ENCODE measurements around the gene ATF7IP2.
"Not testable (repeated sequence)": the region's sequence is repeated elsewhere in the genome, so short reads cannot be mapped to it uniquely, and the experiment has no call there.

ATF7IP2 gene

DNA sequence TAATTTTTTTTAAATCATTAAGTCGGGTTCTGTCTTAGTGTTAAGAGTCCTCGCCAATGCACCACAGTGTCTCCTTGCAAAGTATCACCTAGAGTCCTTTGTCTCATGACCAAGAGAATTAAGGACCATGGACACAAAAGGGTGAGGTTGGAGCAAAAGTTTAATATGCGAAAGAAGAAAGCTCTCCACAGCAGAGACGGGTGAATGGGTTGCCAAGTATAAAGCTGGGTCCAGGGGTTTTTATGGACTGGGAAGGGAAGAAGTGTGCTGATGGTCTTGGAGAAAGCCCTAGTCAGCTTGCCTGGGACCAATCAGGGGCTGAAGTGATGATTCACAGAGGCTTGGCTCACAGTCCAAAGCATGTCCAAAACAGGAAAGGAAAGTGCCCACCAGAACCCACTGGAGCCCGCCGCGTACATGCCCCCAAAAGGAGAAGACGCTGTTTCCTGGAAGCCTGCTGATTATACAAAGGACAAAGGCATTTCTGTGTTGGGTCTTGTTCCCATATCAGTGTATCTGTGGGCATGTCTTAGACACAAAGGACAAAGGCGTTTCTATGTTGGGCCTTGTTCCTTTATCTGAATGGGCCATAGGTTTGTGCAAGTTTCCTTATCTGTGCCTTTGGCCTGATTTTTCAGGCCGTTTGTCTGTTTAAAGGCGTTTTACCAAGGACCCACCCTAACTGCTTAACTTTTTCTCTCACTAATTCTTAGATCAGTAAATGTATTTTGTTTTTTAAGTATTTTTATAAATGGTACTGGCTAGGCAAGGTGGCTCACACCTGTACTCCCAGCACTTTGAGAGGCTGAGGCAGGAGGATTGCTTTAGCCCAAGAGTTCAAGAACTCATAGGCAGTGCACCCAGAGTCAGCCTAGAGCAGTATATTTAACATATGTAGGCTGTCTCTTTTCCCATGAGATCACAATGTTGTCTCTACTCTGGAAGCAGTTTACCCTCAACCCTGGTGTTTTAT is 28.7 kb upstream of the ATF7IP2 start:
- Histone ChIP-seq H3K4me1 (ENCODE audit: control insufficient read depth, insufficient read depth, low read length) (no peaks in the 10 kb centered on the region), H3K4me3 (ENCODE audit: low read length in 2 of 2) (no peak overlapping the region), H3K9ac (ENCODE audit: low read length in 2 of 2) (no peak overlapping the region), H3K27ac (ENCODE audit: low read length) (no peak overlapping the region), H3K9me3 (ENCODE audit: control insufficient read depth in 2 of 2, low read length in 2 of 2) (no peaks in the 10 kb centered on the region), H3K36me3 (ENCODE audit: control insufficient read depth in 2 of 2, insufficient read depth in 2 of 2, low read length in 2 of 2) (no peaks in the 10 kb centered on the region), H3K27me3 (ENCODE audit: control insufficient read depth in 1 of 2, insufficient read depth in 2 of 2, low read length in 2 of 2) (no peaks in the 10 kb centered on the region)

DNA sequence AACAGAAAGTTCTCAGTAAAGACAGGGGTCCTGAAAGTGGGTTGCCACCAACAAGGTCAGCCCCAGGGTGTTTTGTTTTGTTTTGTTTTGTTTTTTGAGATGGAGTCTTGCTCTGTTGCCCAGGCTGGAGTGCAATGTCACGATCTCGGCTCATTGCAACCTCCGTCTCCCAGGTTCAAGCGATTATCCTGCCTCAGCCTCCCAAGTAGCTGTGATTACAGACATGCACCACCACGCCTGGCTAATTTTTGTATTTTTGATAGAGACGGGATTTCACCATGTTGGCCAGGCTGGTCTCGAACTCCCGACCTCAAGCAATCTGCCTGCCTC is 24.1 kb upstream of the ATF7IP2 start:
- not testable (repeated sequence) for H3K4me3 ChIP-seq (ENCODE audit: low read length in 2 of 2); H3K4me1 ChIP-seq (ENCODE audit: control insufficient read depth, insufficient read depth, low read length); H3K36me3 ChIP-seq (ENCODE audit: control insufficient read depth in 2 of 2, insufficient read depth in 2 of 2, low read length in 2 of 2); H3K27me3 ChIP-seq (ENCODE audit: control insufficient read depth in 1 of 2, insufficient read depth in 2 of 2, low read length in 2 of 2); H3K9me3 ChIP-seq (ENCODE audit: control insufficient read depth in 2 of 2, low read length in 2 of 2); H3K9ac ChIP-seq (ENCODE audit: low read length in 2 of 2); H3K27ac ChIP-seq (ENCODE audit: low read length)

DNA sequence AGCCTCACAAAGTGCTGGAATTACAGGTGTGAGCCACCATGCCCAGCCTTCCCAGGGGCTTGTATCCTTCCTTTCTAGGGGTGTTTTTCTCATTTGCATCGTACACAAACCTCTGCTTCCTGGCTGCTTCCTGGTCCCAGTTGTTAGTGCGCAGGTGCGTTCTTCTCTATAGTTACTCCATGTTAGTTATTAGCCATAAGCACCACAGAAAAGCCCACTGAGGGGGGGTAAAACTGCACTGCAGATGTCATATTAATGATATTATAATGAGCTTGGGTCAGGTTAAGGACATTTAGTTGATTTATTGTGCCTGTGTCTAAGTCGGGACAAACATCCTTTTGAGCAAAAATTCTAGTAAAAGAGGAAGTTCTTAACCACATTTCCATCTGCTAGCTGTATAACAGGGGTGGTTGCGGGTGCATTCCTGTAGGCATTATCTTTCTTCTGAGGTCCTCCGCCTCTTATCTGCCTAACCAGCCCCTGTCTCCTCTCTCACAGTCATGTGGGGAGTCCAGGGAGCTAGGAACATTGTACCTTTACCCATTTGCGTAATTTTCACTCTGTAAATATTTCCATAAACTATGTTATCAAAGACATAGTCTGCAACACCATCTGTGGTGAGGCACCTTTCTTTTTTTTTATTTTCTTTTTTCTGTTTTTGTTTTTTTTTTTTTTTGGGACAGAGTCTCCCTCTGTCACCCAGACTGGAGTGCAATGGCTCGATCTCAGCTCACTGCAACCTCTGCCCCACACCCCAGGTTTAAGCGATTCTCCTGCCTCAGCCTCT is 23.6 kb upstream of the ATF7IP2 start:
- H3K4me1 ChIP-seq (ENCODE audit: control insufficient read depth, insufficient read depth, low read length), result no peaks in the 10 kb centered on the region
- no peak overlapping the region for H3K9ac ChIP-seq (ENCODE audit: low read length in 2 of 2)
- H3K9me3 ChIP-seq (ENCODE audit: control insufficient read depth in 2 of 2, low read length in 2 of 2), result no peaks in the 10 kb centered on the region
- H3K4me3 ChIP-seq (ENCODE audit: low read length in 2 of 2), result no peak overlapping the region
- no peaks in the 10 kb centered on the region for H3K27me3 ChIP-seq (ENCODE audit: control insufficient read depth in 1 of 2, insufficient read depth in 2 of 2, low read length in 2 of 2)
- no peak overlapping the region for H3K27ac ChIP-seq (ENCODE audit: low read length)
- H3K36me3 ChIP-seq (ENCODE audit: control insufficient read depth in 2 of 2, insufficient read depth in 2 of 2, low read length in 2 of 2), result no peaks in the 10 kb centered on the region

DNA sequence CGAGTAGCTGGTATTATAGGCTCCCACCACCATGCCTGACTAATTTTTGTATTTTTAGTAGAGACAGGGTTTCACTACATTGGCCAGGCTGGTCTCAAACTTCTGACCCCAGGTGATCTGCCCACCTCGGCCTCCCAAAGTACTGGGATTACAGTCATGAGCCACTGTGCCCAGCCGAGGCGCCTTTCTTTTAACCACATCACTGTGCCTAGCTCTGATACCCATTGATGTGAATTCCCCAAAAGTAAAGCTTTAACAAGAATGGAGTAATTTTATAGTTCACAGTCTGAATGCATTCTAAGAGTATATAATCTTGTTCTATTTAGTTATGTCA is 23.0 kb upstream of the ATF7IP2 start:
- not testable (repeated sequence) for H3K36me3 ChIP-seq (ENCODE audit: control insufficient read depth in 2 of 2, insufficient read depth in 2 of 2, low read length in 2 of 2); H3K4me1 ChIP-seq (ENCODE audit: control insufficient read depth, insufficient read depth, low read length); H3K4me3 ChIP-seq (ENCODE audit: low read length in 2 of 2); H3K9ac ChIP-seq (ENCODE audit: low read length in 2 of 2); H3K27ac ChIP-seq (ENCODE audit: low read length); H3K27me3 ChIP-seq (ENCODE audit: control insufficient read depth in 1 of 2, insufficient read depth in 2 of 2, low read length in 2 of 2); H3K9me3 ChIP-seq (ENCODE audit: control insufficient read depth in 2 of 2, low read length in 2 of 2)

DNA sequence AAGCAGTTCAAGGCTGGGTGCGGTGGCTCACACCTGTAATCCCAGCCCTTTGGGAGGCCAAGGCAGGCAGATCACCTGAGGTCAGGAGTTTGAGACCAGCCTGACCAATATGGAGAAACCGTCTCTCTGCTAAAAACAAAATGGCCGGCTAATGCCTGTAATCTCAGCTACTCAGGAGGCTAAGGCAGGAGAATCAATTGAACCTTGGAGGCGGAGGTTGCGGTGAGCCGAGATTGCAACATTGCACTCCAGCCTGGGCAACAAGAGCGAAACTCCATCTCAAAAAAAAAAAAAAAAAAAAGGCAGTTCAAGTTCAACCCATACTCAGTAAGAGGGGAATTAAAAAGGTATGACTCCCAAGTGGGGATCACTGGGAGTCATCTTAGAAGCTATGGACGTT is 19.2 kb upstream of the ATF7IP2 start:
- H3K36me3 ChIP-seq (ENCODE audit: control insufficient read depth in 2 of 2, insufficient read depth in 2 of 2, low read length in 2 of 2); H3K9me3 ChIP-seq (ENCODE audit: control insufficient read depth in 2 of 2, low read length in 2 of 2); H3K9ac ChIP-seq (ENCODE audit: low read length in 2 of 2); H3K4me3 ChIP-seq (ENCODE audit: low read length in 2 of 2); H3K27me3 ChIP-seq (ENCODE audit: control insufficient read depth in 1 of 2, insufficient read depth in 2 of 2, low read length in 2 of 2); H3K27ac ChIP-seq (ENCODE audit: low read length); H3K4me1 ChIP-seq (ENCODE audit: control insufficient read depth, insufficient read depth, low read length): not testable (repeated sequence)

DNA sequence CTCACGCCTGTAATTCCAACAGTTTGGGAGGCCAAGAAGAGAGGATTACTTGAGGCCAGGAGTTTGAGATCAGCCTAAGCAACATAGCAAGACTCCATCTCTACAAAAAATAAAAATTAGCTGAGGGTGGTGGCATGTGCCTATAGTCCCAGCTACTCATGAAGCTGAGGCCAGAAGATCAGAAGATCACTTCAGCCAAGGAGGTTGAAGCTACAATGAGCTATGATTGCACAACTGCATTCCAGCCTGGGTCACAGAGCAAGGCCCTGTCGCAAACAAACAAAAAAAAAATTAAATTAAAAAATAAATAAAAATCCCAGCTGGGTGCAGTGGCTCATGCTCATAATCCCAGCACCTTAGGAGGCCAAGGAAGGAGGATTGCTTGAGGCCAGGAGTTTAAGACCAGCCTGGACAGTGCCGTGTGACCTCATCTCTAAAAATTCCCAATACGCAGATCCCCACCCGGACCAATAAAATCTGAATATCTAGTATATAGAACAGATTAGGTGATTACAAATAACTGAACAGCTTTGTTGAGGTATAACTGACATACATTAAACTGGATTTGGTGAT is 18.2 kb upstream of the ATF7IP2 start:
- Histone ChIP-seq H3K9me3 (ENCODE audit: control insufficient read depth in 2 of 2, low read length in 2 of 2) (no peaks in the 10 kb centered on the region), H3K4me3 (ENCODE audit: low read length in 2 of 2) (no peak overlapping the region), H3K4me1 (ENCODE audit: control insufficient read depth, insufficient read depth, low read length) (no peaks in the 10 kb centered on the region), H3K27ac (ENCODE audit: low read length) (no peak overlapping the region), H3K27me3 (ENCODE audit: control insufficient read depth in 1 of 2, insufficient read depth in 2 of 2, low read length in 2 of 2) (no peaks in the 10 kb centered on the region), H3K9ac (ENCODE audit: low read length in 2 of 2) (no peak overlapping the region), H3K36me3 (ENCODE audit: control insufficient read depth in 2 of 2, insufficient read depth in 2 of 2, low read length in 2 of 2) (no peaks in the 10 kb centered on the region)

DNA sequence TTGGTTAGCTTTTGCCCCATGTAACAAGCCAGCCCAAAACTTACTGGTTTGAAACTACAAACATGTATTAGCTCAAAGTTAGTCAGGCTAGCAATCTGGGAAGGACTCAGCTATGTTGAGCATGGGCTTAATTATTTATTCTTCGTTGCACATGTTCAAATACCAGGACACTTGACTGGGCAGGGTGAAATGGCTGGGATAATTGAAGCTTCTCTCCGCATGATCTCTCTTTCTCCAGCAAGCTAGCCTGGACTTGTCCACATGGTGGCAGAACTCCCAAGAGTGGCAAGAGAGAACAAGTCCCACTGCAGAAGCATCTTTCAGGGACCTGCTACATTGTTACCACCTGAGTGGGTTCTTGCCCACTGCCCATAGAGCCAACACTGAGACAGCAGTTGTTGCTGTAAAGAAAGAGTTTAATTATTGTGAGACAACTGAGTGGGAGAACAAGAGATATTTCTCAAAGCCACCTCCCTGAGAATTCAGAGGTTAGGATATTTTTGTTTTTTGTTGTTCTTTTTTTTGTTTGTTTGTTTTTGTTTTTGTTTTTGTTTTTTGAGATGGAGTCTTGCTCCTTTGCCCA is 16.8 kb upstream of the ATF7IP2 start:
- Histone ChIP-seq H3K27me3 (ENCODE audit: control insufficient read depth in 1 of 2, insufficient read depth in 2 of 2, low read length in 2 of 2) (no peaks in the 10 kb centered on the region), H3K36me3 (ENCODE audit: control insufficient read depth in 2 of 2, insufficient read depth in 2 of 2, low read length in 2 of 2) (no peaks in the 10 kb centered on the region), H3K9ac (ENCODE audit: low read length in 2 of 2) (no peak overlapping the region), H3K27ac (ENCODE audit: low read length) (no peak overlapping the region), H3K9me3 (ENCODE audit: control insufficient read depth in 2 of 2, low read length in 2 of 2) (peaks cover 0 to 3% of the 10 kb centered on the region in 2 donors), H3K4me1 (ENCODE audit: control insufficient read depth, insufficient read depth, low read length) (no peaks in the 10 kb centered on the region), H3K4me3 (ENCODE audit: low read length in 2 of 2) (no peak overlapping the region)

DNA sequence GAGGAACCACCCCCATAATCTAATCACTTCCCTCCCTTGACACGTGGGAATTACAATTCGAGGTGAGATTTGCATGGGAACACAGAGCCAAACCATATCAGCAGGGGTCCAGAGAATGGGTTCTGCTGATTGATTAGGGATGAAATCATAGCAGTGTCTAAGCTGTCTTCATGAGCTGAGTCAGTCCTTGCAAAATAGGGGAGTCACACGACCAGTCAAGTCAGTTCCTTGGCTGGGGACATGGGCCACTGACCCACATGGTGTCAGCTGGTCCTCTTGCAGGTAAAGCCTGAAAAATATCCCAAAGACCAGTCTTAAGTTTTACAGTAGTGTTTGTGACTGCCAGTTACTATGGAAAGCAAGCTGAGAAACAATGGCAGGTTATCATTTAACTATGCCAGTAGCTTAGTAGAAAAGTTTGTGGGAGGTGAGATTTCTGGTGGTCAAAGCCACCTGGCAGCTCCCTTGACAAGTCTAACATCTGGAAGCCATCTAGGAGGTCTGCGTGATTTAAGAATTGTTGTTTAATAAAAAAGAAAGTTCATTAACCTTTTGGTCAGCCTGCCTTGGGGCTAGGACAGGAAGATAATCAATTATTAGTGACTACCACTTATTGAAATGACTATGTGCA is 15.7 kb upstream of the ATF7IP2 start:
- no peak overlapping the region for H3K9ac ChIP-seq (ENCODE audit: low read length in 2 of 2)
- H3K4me3 ChIP-seq (ENCODE audit: low read length in 2 of 2), result no peak overlapping the region
- H3K4me1 ChIP-seq (ENCODE audit: control insufficient read depth, insufficient read depth, low read length), result no peaks in the 10 kb centered on the region
- H3K27me3 ChIP-seq (ENCODE audit: control insufficient read depth in 1 of 2, insufficient read depth in 2 of 2, low read length in 2 of 2), result no peaks in the 10 kb centered on the region
- H3K27ac ChIP-seq (ENCODE audit: low read length), result no peak overlapping the region
- H3K36me3 ChIP-seq (ENCODE audit: control insufficient read depth in 2 of 2, insufficient read depth in 2 of 2, low read length in 2 of 2), result no peaks in the 10 kb centered on the region
- peaks cover 0 to 3% of the 10 kb centered on the region in 2 donors for H3K9me3 ChIP-seq (ENCODE audit: control insufficient read depth in 2 of 2, low read length in 2 of 2)

DNA sequence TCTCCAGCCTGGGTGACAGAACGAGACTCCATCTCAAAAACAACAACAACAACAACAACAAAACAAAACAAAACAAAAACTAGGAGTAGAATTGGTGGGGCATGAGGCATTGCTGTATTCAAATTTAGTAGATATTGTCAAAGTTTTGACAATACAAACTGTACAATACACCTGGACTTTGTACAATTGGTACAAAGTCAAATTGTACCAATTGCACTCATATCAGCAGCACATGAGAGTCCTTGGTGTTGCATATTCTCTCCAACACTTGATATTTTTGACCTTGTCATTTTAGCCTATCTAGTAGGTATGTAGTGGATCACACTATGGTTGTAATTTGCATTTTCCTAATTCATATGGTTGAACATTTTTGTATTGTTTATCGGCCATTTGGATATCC is 14.3 kb upstream of the ATF7IP2 start:
- Histone ChIP-seq H3K27ac (ENCODE audit: low read length) (no peak overlapping the region), H3K4me1 (ENCODE audit: control insufficient read depth, insufficient read depth, low read length) (no peaks in the 10 kb centered on the region), H3K36me3 (ENCODE audit: control insufficient read depth in 2 of 2, insufficient read depth in 2 of 2, low read length in 2 of 2) (no peaks in the 10 kb centered on the region), H3K9ac (ENCODE audit: low read length in 2 of 2) (no peak overlapping the region), H3K4me3 (ENCODE audit: low read length in 2 of 2) (no peak overlapping the region), H3K9me3 (ENCODE audit: control insufficient read depth in 2 of 2, low read length in 2 of 2) (peaks cover 0 to 3% of the 10 kb centered on the region in 2 donors), H3K27me3 (ENCODE audit: control insufficient read depth in 1 of 2, insufficient read depth in 2 of 2, low read length in 2 of 2) (no peaks in the 10 kb centered on the region)

DNA sequence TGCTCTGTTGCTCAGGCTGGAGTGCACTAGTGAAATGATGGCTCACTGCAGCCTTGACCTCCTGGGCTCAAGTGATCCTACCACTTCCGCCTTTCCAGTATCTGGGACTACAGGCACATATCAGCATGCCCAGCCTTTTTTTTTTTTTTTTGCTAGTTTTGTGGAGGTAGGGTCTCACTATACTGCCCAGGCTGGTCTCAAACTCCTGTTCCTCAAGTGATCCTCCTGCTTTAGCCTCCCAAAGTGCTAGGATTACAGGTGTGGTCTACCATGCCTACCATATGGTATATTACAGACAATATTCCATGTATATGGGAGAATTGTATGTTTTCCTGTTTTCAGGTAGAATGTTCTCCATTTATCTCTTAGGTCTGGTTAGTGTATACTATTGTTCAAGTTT is 12.3 kb upstream of the ATF7IP2 start:
- Histone ChIP-seq H3K27me3 (ENCODE audit: control insufficient read depth in 1 of 2, insufficient read depth in 2 of 2, low read length in 2 of 2) (no peaks in the 10 kb centered on the region), H3K27ac (ENCODE audit: low read length) (no peak overlapping the region), H3K9me3 (ENCODE audit: control insufficient read depth in 2 of 2, low read length in 2 of 2) (peaks cover 0 to 3% of the 10 kb centered on the region in 2 donors), H3K4me3 (ENCODE audit: low read length in 2 of 2) (no peak overlapping the region), H3K36me3 (ENCODE audit: control insufficient read depth in 2 of 2, insufficient read depth in 2 of 2, low read length in 2 of 2) (no peaks in the 10 kb centered on the region), H3K9ac (ENCODE audit: low read length in 2 of 2) (no peak overlapping the region), H3K4me1 (ENCODE audit: control insufficient read depth, insufficient read depth, low read length) (no peaks in the 10 kb centered on the region)
